Stimulated activated CD4-positive, alpha-beta T cell treated with anti-CD3 and anti-CD28 coated beads, Interleukin-4, amount 100 ng/mL, for 1 hour (primary cell): ENCODE measurements around the gene UBA6.
"Not testable (repeated sequence)": the region's sequence is repeated elsewhere in the genome, so short reads cannot be mapped to it uniquely, and the experiment has no call there.

Experiments used
- DNase-seq: peaks from one replicate; pipeline ENCODE4 v3.0.0-alpha.2; 2020

UBA6 gene

GRCh38 chr4:67700738-67701516 lies at the start of gene UBA6:
Gene UBA6 (minus strand): TSS chr4:67701155. CDS start chr4:67701119, 36 bp downstream.
- peak; percentile 94 for DNase-seq

GRCh38 chr4:67750691-67751090 lies 49.7 kb upstream of the UBA6 start:
- no peak for DNase-seq

DNA sequence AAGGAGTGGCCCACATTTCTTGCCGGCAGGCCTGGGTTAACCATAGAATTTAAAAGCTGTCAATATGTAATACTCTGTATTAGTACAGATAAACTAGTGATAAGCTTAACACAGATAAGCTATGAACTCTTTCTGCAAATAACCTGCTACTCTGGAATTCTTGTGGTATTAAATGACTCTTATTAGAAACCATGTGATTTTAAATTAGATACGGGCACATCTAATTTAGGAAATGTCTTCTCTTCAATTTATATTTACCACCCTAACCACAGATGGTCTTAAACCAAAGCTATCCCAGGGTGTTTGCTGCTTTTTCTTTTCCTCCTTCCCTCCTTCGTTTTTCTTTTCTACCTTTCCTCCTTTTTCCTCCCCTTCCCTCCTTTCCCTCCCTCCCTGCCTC lies 48.3 kb upstream of the UBA6 start:
- no peak for DNase-seq

- no peak for DNase-seq
These were observed 46.0 kb upstream of the UBA6 start for GRCh38 chr4:67746797-67747495.

- DNase-seq, result no peak
These were observed 43.8 kb upstream of the UBA6 start for GRCh38 chr4:67744561-67745283.

- DNase-seq, result no peak
These were observed 42.2 kb upstream of the UBA6 start for GRCh38 chr4:67743194-67743593.

DNA sequence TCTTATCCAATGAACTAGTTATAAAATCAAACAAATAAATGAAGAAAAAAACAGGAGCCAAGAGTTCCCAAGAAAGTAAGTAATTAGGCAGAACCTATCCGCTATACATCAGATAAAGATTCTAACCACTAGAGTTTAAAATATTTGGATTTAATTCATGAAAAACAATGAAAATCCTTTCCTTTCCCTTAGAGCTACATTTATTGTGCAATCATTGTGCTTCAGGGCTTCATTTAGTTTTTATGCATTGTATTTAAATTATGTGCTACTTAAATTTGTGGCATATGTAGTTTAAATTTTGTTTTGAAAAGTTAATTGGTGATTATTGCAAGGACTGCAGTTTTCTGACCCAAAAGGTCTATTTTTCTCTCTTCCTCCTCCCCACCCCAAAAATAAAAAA lies 35.3 kb upstream of the UBA6 start:
- DNase-seq, result no peak

- no peak for DNase-seq
These were observed 34.4 kb upstream of the UBA6 start for GRCh38 chr4:67735325-67735724.

- not testable (repeated sequence) for DNase-seq
These were observed 29.6 kb upstream of the UBA6 start for GRCh38 chr4:67730511-67730910.

DNA sequence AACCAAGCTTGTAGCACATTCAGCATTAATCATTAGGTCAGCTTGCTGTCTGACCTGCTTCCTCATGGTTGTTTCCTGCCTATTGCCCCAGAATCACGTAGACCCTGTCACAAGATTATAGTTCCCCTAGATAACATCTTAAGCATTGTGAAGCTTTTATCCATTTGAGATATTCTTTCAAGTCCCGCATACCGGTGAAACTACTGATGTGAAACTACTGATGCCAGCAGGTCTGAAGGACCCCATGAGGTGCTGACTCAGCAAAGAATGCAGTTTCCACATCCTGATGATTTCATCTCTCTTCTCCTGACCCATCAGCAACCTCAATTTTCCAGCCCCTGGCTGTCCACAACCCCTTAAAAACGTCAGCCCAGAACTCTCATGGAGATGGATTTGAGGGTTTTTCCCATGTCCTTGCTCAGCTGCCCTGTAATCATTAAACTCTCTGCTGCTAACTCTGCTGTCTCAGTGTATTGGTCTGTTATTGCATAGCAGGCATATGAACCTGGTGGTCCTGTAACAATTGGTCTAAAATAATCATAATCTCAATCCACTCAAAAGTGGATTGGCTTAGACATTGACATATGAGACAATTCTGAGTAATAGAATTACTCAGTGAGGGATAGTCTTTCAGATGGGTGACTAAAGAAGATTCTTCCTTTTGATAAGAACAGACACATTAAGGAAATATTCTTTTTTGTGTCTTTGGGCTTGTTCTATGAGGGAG lies 26.3 kb upstream of the UBA6 start:
- DNase-seq, result no peak

DNA sequence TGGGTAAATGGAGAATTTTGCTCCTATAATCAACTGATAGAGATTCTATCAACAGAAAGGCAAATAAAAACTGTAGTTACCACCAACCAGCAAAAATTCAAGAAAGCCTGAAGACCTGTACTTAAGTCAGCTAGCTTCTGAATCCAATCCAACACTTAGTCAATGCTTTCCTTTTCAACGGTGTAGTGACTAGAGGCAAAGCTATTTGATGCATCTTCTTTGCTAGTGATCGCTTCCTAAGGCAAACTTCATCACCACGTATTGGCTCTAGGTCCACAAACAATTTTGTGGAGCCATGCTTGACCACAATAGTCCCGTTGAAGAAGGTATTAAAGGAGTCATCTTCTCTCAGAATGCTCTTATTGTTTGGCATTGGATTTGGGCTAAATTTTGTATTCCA lies 25.0 kb upstream of the UBA6 start:
- DNase-seq, result no peak

GRCh38 chr4:67725132-67725531 lies 24.2 kb upstream of the UBA6 start:
- DNase-seq, result no peak

DNA sequence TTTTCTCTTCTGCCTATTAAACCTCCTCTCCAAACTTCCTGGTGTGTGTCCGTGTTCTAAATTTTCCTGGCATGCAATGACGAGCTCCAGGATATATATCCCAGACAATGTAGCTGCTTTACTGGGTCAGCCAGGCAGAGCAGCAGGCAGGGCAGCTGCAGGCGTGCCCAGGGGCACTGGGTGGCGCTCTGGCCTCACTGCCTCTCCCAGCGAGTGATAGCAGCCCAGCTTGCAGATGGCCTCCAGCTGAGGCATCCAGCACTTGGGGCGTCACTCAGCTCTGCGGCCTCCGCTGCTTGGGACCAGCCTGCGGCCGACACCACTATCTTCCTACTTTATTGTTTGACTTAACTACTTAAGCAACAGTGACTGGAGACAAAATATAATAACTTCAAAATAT lies 23.0 kb upstream of the UBA6 start:
- DNase-seq, result no peak

- DNase-seq, result no peak
These were observed 22.4 kb upstream of the UBA6 start for GRCh38 chr4:67723341-67723740.

- DNase-seq, result no peak
These were observed 21.0 kb upstream of the UBA6 start for GRCh38 chr4:67721770-67722597.

DNA sequence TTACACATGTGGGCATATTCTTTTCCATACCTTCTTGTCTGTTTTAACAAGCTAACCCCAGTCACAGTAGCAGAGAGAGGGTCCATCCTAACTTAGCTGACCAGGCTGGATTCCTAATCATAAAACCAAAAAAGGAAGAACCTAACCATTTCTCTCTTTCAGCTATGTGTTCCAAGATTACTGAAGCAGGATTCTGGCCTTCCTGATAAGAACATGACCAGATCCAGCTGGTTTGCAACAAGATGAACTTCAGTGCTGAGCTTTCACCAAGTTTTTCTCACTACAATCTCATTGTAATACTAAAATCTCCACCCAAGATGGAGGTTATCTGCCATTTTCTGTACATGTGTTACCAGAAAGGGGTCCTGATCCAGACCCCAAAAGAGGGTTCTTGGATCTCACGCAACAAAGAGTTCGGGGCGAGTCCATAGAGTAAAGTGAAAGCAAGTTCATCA lies 20.4 kb upstream of the UBA6 start:
- DNase-seq, result no peak

DNA sequence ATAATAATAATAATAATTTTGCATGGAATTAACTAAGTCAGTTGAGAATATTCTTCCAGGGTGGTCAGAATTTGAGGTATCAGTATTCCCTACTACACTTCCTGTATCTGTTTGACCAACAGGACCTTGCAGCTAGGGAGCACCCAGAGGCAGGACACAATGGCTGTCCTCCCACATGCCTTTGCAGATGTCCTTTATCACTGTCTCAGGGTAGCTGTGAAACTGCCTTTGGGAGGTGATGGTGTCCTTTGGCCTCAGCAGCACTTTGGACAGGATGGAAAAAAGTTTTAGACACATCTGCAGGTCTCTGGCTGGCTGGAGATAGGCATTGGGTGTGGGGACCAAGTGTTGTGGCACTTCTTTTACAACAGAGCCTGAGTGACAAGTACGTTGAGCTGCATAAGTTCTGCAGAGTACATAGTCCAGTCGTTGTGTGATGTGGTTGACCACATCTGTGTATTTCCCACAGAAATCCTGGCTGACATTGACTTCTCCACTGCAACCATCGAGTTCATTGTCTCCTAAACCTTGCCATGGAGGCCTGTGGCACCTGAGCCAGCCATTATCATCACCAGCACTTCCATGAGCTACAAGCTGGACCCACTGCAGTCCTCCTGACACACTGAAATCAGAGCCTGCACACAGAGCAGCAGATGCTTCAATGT lies 19.1 kb upstream of the UBA6 start:
- no peak for DNase-seq

GRCh38 chr4:67718848-67719247 lies 17.9 kb upstream of the UBA6 start:
- DNase-seq, result no peak

- no peak for DNase-seq
These were observed 16.6 kb upstream of the UBA6 start for GRCh38 chr4:67717586-67717985.

- DNase-seq, result no peak
These were observed 14.0 kb upstream of the UBA6 start for GRCh38 chr4:67714955-67715354.

GRCh38 chr4:67714248-67714583 lies 13.3 kb upstream of the UBA6 start:
- peak; percentile 8 for DNase-seq
